Measurements from ENCODE around the gene OIT3. TPM values are rescaled to one million over a fixed set of nuclear protein-coding genes. Genes with fewer than 3 reads are reported as not detected.
A peak's percentile ranks its signal among the peaks of the same experiment; 100 is the strongest.

The OIT3 gene
- total RNA-seq, 1 donor from 2014 or later, result not detected

- no peak overlapping the region for H3K9ac ChIP-seq
- no peak overlapping the region for H3K4me2 ChIP-seq
- TF ChIP-seq EZH2 (IDR thresholded peaks at IDR 0.05) (no peak), CTCF (IDR thresholded peaks at IDR 0.05) (no peak), EZH2phosphoT487 (IDR thresholded peaks at IDR 0.05) (no peak)
- Mint-ChIP-seq H3K27me3 (ENCODE audit: insufficient read depth, low read depth) (peaks cover 3% of the 10 kb centered on the region), H3K4me3 (no peak overlapping the region), H3K4me1 (no peaks in the 10 kb centered on the region), H3K27ac (no peak overlapping the region), H3K9me3 (no peaks in the 10 kb centered on the region), H3K36me3 (no peaks in the 10 kb centered on the region)
- no peak overlapping the region for H3K27ac ChIP-seq
- no peaks in the 10 kb centered on the region for H3K27me3 ChIP-seq
- no peaks in the 10 kb centered on the region for H3K4me1 ChIP-seq
- no peaks in the 10 kb centered on the region for H3K9me3 ChIP-seq (ENCODE audit: low read depth)
- H2AFZ ChIP-seq (replicated peaks), result no peak overlapping the region
- no peak overlapping the region for H3K4me3 ChIP-seq
- DNase-seq (ENCODE audit: low spot score), result no peak
- H4K20me1 ChIP-seq (ENCODE audit: low read depth), result no peaks in the 10 kb centered on the region
- H3K36me3 ChIP-seq, result no peaks in the 10 kb centered on the region
- H3K79me2 ChIP-seq (ENCODE audit: low read depth), result no peaks in the 10 kb centered on the region
- H3F3A ChIP-seq (ENCODE audit: low read depth), result no peaks in the 10 kb centered on the region
Measured at GRCh38 chr10:72910705-72911104, 17.2 kb downstream of the OIT3 start.

- H3K4me1 Mint-ChIP-seq, result no peaks in the 10 kb centered on the region
- no peak overlapping the region for H3K27ac ChIP-seq
Measured at GRCh38 chr10:72911758-72912157, 18.2 kb downstream of the OIT3 start.

GRCh38 chr10:72912736-72913135 lies 19.2 kb downstream of the OIT3 start:
- Histone ChIP-seq H2AFZ (replicated peaks) (peak overlapping the region; percentile 60), H3K4me1 (no peaks in the 10 kb centered on the region)
- no peak overlapping the region for H3K27ac Mint-ChIP-seq

More at GRCh38 chr10:72911758-72912157, 18.2 kb downstream of the OIT3 start:
- Mint-ChIP-seq H3K4me3 (no peak overlapping the region), H3K9me3 (no peaks in the 10 kb centered on the region), H3K27me3 (ENCODE audit: insufficient read depth, low read depth) (peaks cover 3% of the 10 kb centered on the region), H3K36me3 (no peaks in the 10 kb centered on the region), H3K27ac (no peak overlapping the region)
- Histone ChIP-seq H3K4me1 (no peaks in the 10 kb centered on the region), H3K79me2 (ENCODE audit: low read depth) (no peaks in the 10 kb centered on the region), H3K4me2 (no peak overlapping the region), H3K9me3 (ENCODE audit: low read depth) (no peaks in the 10 kb centered on the region), H3K36me3 (no peaks in the 10 kb centered on the region), H3F3A (ENCODE audit: low read depth) (no peaks in the 10 kb centered on the region), H3K4me3 (no peak overlapping the region), H3K27me3 (no peaks in the 10 kb centered on the region), H4K20me1 (ENCODE audit: low read depth) (no peaks in the 10 kb centered on the region), H3K9ac (no peak overlapping the region), H2AFZ (replicated peaks) (peak overlapping the region; percentile 68)
- no peak for TF ChIP-seq EZH2phosphoT487 (IDR thresholded peaks at IDR 0.05)
- TF ChIP-seq CTCF (IDR thresholded peaks at IDR 0.05), result no peak
- TF ChIP-seq EZH2 (IDR thresholded peaks at IDR 0.05), result no peak
- no peak for DNase-seq (ENCODE audit: low spot score)

More at GRCh38 chr10:72912736-72913135, 19.2 kb downstream of the OIT3 start:
- Mint-ChIP-seq H3K4me3 (no peak overlapping the region), H3K27me3 (ENCODE audit: insufficient read depth, low read depth) (peaks cover 3% of the 10 kb centered on the region), H3K36me3 (no peaks in the 10 kb centered on the region), H3K4me1 (no peaks in the 10 kb centered on the region), H3K9me3 (no peaks in the 10 kb centered on the region)
- Histone ChIP-seq H3K79me2 (ENCODE audit: low read depth) (no peaks in the 10 kb centered on the region), H3K9me3 (ENCODE audit: low read depth) (no peaks in the 10 kb centered on the region), H3K9ac (no peak overlapping the region), H3F3A (ENCODE audit: low read depth) (no peaks in the 10 kb centered on the region), H3K27ac (no peak overlapping the region), H3K27me3 (no peaks in the 10 kb centered on the region), H3K4me2 (no peak overlapping the region), H3K4me3 (no peak overlapping the region), H3K36me3 (no peaks in the 10 kb centered on the region), H4K20me1 (ENCODE audit: low read depth) (no peaks in the 10 kb centered on the region)
- no peak for DNase-seq (ENCODE audit: low spot score)
- TF ChIP-seq EZH2phosphoT487 (IDR thresholded peaks at IDR 0.05) (no peak), CTCF (IDR thresholded peaks at IDR 0.05) (no peak), EZH2 (IDR thresholded peaks at IDR 0.05) (no peak)
